ENCODE results near the gene ARHGEF10L.
"Not testable (repeated sequence)": the region's sequence is repeated elsewhere in the genome, so short reads cannot be mapped to it uniquely, and the experiment has no call there.

The ARHGEF10L gene

DNA sequence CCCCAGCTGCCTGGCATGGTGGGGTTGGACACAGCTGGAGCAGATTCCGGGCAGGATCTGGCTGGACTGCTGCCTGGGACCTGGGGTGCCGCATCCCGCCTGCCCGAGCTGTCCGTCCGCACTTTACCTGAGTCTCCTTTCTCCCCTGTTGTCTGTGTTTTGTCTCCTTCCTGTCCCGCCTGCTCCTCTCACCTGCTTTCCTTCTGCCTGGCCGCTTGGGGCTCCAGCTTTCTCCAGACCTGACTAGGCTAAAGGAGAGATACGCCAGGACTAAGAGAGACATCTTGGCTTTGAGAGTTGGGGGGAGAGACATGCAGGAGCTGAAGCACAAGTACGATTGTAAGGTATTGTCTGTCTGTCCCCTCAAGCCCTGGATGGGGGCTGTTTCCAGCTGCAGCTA, 73.3 kb downstream of the ARHGEF10L start:
- DNase-seq (ENCODE audit: low read depth) = no peak

DNA sequence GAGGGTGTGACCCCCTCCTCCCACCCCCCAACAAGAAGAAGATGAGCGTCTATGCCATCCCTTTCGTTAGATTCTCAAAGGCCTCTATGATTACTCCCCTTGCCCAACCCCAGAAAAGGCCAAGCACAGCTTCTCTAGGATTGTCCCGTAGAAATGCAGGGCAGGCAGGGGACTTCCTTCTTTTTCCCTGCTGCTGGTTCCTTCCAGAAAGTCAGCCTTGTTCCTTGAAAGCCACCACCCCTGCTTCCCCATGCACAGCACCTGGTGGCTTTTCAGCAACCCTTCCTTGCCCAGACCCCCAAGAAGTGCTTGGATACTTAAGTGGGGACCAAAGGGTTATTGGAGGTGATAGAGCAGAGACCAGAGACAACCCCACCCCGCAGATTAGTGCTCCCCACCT, 75.1 kb downstream of the ARHGEF10L start:
- DNase-seq (ENCODE audit: low read depth) = no peak

DNA sequence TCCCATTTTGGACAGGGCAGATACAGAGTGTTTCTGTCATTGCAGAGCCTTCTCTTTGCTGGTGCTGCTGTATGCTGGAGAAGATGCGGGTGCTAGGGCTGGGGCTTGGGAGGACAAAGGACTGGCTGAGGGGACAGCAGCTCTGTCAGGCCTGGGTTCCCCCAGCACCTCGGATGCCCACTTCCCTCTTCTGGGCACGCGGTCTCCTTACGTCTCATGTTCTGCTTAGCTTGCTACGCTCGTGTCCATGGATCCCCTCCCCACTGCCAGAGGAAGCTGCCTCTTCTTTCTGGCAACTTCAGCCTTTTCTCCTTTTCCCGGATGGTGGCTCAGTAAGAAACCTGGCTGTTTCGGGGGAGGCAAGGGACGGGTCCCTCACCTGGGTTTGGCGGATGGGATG, 75.7 kb downstream of the ARHGEF10L start:
- DNase-seq (ENCODE audit: low read depth) = no peak

DNA sequence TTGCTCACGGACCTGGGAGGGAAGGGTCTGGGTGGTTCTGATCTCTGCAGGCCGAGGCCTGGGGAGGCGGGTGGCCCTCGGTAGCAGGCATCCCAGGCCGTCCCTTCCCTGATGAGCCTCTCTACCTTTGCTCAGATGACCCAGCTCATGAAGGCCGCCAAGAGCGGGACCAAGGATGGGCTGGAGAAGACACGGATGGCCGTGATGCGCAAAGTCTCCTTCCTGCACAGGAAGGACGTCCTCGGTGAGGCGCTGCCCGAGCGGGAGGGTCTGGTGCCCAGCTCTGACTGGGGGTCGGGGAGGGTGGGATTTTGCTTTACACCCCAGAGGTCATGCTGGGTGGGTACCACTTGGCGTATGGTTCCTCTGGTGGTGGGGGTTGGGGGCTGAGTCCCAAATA, 76.5 kb downstream of the ARHGEF10L start:
- DNase-seq (ENCODE audit: low read depth) = no peak

DNA sequence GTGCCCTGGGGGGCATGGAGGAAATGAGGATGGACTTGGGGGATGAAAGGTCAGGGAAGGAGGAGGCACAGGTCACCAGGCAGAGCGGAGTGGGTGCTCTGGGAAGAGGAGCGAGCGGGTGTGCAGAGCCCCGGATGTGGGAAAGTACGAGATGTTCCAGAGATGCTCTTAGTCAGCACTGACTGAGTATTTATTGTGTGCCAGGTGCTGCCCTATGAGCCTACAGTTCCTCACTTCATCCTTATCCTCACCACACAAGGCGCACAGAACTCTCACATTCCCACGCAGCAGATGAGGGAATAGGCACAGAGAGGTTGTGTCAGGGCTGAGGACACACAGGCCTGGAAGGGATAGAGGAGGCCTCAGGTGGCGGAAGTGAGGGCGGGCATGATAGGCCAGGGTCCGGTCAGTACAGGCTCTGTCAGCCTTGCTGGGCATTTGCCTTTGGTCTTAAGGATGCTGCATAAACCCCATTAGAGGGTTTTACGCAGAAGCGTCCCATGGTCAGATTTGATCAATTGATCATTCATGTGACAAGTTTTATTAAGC, 77.3 kb downstream of the ARHGEF10L start:
- no peak for DNase-seq (ENCODE audit: low read depth)

DNA sequence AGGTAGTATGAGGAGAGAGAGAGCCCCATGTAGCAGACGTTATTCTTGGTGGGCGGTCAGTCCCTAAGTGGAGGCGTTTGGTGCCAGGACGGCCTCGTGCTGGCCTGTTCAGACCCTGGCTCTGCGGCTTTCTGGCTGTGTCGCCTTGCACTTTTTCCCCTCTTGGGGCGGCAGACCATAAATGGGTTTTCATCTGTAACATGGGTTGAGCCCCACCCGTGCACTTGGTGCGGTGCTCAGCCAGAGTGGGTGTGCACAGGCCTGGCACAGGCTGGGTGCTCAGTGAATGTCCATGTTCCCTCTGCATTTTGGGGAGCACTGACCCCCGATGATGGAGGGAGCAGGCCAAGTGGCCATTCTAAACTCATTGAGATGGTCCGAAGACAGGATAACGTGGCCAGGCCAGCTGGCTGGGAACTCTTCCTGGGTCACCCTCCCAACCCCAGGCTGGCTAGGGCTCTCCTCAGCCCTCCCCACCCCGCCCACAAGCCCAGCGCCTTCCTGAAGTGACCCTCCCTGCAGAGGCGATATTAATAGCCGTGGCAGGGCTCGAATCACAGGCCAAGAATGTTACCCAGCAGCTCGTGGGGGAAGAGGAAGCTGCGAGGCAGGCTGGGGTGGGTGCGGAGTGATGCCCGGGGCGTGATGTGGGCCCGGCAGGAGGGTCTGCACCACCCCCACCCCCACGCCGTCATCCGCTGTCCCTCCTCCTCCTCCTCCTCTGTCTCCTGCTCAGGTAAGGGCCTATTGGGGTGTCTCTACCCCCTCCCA, 78.5 kb downstream of the ARHGEF10L start:
- no peak for DNase-seq (ENCODE audit: low read depth)

DNA sequence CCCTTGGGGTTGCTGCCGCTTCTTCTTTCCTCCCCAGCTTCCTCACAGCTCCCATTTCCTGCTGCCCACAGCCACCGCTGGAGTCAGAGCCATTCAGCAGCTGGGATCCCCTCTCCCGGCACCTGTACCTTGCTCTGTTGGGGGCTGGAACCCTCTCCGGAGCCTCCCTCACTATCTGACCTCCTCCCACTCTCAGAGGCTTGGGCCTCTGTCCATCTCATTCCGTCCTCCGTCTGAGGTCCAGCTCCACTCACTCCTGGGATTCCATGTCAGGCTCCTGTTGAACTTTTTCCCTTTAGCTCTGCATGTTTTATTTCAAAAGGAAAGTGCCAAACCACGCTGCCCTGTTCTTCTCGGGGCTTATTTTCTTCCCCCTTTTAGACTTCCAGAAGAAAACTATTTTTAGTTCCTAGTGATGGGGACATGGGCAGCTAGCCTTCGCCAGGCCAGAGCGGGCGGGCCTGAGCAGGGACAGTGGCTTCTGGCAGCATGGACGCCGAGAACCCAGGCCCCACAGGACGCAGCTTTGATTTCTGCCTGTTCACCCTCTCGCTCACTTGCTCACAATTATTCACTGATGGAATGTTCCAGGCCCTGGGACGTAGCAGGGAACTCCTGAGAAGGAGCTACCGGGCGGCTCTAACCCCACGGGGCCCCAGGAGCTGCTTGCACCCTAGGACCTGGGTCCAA, 79.2 kb downstream of the ARHGEF10L start:
- no peak for DNase-seq (ENCODE audit: low read depth)

DNA sequence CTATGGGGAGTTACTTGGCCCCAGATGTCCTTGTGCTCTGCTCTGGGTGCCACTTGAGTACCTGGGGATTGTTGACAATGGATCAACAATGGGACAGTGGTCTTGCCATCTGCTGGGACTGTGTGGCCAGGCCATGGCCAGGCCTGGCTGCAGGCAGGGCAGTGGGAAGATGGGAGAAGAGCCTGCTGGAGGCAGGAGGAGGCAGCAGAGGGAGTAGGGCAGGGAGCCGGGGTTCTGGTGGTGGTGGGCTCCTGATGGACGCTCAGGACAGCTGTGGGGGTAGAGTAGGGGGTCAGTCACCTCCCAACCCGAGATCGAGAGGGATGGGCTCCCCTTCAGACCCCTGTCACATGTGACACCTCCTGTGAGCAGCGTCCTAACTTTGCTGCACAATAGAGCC, 81.0 kb downstream of the ARHGEF10L start:
- DNase-seq (ENCODE audit: low read depth) = no peak

DNA sequence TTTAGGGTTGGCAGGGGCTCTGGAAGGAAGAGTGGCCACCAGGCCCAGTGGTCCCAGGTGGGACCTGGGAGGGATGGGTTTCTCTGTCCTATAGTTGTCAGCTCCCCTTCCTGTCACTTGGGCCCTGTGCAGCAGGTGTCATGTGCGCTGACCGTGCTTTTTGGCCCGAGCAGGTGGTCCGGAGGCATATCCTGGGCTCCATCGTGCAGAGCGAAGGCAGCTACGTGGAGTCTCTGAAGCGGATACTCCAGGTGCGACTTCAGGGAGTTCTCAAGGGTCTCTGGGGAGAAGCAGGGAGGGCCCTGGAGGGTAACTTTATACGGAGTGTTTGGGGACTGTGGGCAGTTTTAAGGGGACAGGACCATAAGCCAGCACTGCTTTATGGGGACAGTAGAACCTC, 82.2 kb downstream of the ARHGEF10L start:
- DNase-seq (ENCODE audit: low read depth) = no peak

DNA sequence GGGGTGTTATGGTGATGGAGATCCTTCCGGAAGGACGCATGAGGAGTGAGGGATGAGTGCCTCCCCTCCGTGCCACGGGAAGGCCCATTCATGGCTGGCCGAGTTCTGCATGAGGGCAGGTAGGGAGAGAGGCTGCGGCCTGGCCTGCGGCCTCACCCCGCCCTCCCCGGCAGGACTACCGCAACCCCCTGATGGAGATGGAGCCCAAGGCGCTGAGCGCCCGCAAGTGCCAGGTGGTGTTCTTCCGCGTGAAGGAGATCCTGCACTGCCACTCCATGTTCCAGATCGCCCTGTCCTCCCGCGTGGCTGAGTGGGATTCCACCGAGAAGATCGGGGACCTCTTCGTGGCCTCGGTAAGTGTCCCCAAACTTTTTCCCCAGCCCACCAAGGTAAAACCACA, 83.3 kb downstream of the ARHGEF10L start:
- DNase-seq (ENCODE audit: low read depth) = no peak

DNA sequence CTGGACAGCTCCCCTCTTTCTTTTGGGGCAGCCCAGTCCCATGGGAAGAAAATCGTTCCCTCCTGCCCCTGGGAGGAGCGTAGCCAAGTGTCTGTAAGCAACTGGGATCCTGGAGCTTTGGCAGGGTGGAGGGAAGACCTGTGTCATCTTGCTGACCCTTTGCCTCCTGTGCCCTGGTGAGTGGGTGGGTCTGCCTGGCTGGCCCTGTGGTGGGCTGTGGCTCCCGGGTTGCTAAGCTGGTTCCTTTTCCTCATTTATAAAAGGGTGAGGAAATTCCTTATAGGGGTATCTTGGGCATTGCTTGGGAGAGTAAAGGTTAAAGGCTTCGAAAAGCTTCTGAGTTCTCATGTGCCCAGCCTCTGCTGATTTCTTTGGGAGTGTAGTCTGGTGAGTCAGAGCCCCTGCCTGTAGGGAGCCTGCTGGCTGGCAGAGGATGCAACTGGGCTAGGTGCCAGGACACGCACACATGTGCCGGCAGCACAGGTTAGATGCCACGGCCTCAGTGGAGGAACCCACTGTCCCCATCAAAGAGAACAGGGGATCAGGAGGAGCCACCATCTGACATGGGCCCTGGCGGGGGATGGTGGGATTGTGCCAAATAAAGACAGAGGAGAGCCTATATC, 85.2 kb downstream of the ARHGEF10L start:
- DNase-seq (ENCODE audit: low read depth) = no peak

DNA sequence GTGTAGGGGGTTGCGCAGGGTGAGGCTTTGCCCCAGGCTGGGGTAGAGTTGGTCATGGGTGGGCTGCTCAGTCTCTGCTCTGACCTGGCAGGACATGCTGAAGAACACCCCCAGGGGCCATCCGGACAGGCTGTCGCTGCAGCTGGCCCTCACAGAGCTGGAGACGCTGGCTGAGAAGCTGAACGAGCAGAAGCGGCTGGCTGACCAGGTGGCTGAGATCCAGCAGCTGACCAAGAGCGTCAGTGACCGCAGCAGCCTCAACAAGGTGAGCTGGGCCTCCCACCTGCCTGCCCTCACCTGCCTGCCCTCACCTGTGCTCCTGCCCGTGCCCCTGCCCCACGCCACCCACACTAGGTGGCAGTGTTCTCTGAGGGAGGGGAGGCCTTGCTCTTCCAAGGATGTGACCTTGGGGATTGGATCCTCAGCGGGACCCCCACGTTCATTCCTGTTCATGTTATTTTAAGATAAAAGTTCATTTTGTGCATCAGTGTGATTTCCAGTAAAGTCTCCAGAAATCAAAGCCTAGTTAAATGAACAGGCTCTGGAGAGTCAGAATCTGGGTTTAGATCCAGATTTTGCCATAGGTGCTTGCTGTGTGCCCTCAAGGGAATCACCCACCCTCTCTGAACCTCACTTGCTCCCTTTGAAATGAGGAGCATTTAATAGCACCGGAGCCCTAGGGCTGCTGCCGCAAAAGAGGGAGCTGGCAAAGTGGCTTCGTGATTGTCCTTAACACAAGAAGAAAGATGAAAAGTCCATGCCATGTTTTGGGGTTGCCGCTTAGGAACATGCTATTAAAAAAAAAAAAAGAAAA, 87.9 kb downstream of the ARHGEF10L start:
- no peak for DNase-seq (ENCODE audit: low read depth)

DNA sequence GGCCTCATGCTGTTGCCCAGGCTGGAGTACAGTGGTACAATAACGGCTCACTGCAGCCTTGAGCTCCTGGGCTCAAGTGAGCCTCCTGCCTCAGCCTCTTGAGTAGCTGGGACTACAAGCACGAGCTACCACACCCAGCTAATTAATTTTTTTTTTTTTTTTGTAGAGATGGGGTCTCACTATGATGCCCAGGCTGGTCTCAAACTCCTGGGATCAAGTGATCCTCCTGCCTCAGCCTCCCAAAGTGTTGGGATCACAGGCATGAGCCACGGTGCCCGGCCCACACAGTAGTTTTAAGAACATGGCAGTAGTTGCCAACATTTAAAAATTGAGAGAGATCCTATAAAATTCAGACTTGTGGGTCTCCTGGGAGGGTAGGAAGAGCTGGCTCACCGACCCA, 89.5 kb downstream of the ARHGEF10L start:
- DNase-seq (ENCODE audit: low read depth) = not testable (repeated sequence)

DNA sequence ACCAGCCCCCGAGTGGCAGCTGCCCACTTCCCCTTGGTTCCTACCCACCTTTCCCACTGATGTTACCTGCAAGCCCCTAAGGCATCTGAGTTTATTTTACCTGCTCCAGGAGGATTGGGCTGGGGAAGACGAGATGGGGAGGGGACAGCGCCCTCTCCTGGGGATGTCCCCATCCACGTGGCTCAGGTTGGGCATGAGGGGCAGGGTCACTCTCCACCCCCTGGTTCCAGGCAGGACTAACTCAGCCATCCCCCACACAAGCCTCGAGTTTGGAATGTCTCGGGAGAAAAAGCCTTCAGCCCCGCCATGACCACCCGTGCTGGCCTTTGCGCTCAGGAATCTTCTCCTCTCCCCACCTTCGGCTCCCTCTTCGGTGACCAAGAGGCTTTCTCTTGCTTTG, 90.0 kb downstream of the ARHGEF10L start:
- no peak for DNase-seq (ENCODE audit: low read depth)

DNA sequence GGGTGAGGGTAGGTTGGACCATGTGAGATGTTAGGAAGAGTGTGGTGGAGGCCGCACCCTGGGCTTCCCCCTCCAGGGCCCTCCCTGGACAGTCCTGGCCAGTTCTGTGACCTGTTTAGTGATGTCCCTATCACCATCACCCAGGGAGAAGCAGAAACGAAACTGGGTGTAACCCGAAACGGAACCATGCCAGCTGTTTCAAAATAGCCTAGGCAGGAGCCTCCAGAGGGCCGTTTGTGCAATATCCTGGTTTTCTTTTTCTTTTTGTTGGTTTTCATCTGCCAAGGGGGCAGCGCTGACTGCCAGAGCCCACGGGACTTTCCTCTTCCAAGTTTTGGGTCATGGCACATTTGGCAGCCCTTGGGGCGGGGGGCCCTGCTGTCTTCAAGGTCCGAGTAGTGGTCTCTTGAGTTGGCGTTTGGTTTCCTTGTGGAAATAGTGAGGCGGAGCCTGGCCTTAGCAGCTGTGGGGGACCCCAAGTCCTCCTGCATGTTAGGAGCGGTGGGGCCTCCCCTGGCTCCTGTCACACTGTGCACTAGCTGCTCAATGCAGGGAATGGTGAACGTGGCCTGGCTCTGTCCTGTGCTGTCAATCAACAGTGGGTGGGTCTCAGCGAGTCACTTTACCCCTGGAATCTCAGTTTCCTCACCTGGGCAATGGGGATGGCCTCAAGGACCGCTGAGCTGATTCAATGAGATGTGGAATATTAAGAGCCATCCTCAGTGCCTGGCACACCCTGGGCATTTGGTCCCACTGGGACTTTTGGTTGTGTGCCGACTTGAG, 90.7 kb downstream of the ARHGEF10L start:
- DNase-seq (ENCODE audit: low read depth) = no peak

DNA sequence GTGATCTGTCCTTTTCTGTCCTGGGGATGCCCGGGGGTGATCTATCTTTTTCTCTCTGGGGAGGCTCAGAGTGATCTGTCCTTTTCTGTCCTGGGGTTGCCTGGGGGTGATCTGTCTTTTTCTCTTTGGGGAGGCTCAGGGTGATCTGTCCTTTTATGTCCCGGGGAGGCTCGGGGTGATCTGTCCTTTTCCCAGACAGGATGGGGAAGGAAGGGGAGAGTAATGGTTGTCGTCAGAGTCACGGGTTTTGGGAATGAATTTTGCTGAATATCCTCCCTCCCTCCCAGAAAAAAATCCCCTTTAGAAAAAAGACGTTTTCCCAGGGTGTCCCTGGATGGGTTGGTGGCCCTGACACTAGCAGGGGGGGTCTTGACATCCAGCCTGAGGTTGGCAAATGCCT, 91.5 kb downstream of the ARHGEF10L start:
- DNase-seq (ENCODE audit: low read depth) = no peak

DNA sequence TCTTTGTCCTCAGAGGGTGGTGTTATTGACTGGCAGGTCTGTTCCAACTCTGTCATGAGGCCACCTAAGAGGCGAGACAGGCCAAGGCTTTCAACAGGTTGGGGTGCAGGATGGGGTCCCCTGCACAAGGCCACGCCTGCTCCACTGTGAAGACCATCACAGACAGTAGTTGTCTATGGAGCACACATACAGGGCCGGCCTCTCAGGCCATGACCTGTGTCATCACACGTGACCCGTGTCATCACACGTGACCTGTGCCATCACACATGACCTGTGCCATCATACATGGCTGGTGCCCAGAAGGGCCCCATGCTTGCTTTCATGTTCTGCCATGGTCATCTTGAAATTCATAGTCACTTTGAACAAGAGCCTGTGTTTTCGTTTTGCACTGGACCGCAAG, 91.9 kb downstream of the ARHGEF10L start:
- no peak for DNase-seq (ENCODE audit: low read depth)

DNA sequence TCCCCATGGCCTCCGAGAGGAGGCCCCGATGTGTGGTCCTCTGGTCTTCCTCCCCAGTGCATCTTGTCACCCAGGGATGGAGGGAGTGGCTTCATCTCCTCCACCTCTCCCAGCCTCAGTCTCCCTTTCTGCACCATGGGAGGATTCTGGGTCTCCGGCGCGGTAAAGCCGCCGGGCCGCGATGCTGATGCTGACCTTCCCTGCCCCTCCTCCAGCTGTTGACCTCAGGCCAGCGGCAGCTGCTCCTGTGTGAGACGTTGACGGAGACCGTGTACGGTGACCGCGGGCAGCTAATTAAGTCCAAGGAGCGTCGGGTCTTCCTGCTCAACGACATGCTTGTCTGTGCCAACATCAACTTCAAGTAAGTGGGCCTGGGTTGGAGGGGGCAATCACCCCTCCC, 92.6 kb downstream of the ARHGEF10L start:
- DNase-seq (ENCODE audit: low read depth) = no peak

DNA sequence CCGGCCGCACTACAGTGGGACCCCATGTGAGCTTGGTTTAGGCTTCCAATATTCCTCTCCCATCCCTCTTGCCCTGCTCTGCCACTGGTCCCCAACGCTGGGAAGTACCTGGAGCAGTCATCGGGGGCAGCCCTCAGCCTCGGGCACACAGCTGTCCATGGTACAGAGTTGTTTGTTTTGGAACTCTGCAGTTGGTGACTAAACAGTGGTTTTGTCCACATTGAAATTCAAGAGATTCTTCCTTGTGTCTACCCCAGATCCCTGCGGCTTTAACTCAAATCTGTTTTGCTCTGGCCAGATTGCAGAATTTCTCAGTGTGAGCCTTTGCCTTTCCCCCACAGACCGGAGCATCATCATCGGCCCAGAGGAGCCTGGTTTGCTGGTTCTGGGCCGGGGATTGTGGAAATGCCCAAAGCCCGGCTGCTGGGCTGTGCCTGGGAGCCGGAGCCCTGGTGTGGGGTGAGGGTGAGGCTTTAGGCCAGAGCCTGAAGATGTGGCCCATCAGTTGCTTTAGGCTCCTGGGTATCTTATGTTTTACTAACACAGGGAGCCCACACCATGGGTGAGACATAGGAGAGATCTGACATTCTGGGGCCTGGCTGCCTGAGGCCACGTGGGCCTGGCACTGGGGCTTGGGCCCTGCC, 93.2 kb downstream of the ARHGEF10L start:
- DNase-seq (ENCODE audit: low read depth) = no peak

DNA sequence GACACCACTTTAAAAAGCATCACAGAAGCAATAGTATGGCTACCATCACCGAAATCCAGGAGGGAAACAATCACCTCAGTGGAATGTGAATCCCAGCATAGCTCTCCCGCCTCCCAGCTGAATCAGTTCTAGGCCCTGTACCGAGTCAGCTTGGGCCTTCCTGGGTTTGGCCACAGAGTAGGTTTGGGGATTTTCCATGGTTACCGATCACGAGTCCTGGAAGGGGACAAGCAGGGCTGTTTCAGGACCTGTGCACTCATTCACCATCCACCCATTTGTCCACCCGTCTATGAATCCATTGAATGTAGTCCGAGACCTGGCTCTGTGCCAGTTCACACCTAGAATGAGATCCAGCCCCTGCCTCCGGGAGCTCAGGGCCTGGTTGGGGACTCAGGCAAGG, 94.2 kb downstream of the ARHGEF10L start:
- DNase-seq (ENCODE audit: low read depth) = no peak

DNA sequence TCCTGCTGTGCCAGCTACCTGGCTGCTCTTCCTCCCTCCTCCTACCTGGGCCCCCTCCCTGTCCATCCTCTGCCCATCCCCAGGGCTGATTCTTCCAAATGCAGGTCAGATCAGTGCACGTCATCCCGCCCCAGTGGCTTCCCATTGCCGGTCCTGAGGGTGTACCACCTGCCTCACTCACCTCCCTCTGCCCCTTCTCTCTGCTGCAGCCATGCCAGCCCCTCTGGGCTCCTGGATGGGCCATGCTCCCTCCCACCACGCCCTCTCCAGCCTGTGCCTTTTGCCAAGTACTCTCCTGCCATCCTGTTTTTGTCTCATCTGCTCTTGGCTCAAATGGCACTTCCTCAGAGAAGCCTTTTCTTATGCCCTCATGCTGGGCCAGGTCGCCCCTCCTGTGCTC, 95.8 kb downstream of the ARHGEF10L start:
- no peak for DNase-seq (ENCODE audit: low read depth)
